ENCODE measurements around the gene DALRD3. TPM values are rescaled to one million over a fixed set of nuclear protein-coding genes. Genes with fewer than 3 reads are reported as not detected.
A peak's percentile ranks its signal among the peaks of the same experiment; 100 is the strongest.

The DALRD3 gene
- total RNA-seq, 1 experiment from 2014 or later = 64.6 TPM

GRCh38 chr3:49006408-49007067 lies 11.8 kb downstream of the DALRD3 start:
- no peak for DNase-seq (ENCODE audit: low read depth)

GRCh38 chr3:49005998-49006397 lies 12.4 kb downstream of the DALRD3 start:
- no peak for DNase-seq (ENCODE audit: low read depth)

GRCh38 chr3:49005303-49005680 lies 13.1 kb downstream of the DALRD3 start:
- DNase-seq (ENCODE audit: low read depth) = no peak

- no peak for DNase-seq (ENCODE audit: low read depth)
Measured at GRCh38 chr3:49004352-49005302, 13.8 kb downstream of the DALRD3 start.

- no peak for DNase-seq (ENCODE audit: low read depth)
Measured at GRCh38 chr3:49001155-49001554, 17.2 kb downstream of the DALRD3 start.

GRCh38 chr3:48999085-48999858 lies 19.1 kb downstream of the DALRD3 start:
- DNase-seq (ENCODE audit: low read depth) = no peak

- DNase-seq (ENCODE audit: low read depth) = no peak
Measured at GRCh38 chr3:48997714-48998637, 20.4 kb downstream of the DALRD3 start.

GRCh38 chr3:48997102-48997635 lies 21.2 kb downstream of the DALRD3 start:
- DNase-seq (ENCODE audit: low read depth) = no peak

GRCh38 chr3:48996640-48997039 lies 21.7 kb downstream of the DALRD3 start:
- no peak for DNase-seq (ENCODE audit: low read depth)

- no peak for DNase-seq (ENCODE audit: low read depth)
Measured at GRCh38 chr3:48993834-48994233, 24.5 kb downstream of the DALRD3 start.

GRCh38 chr3:48991851-48992545 lies 26.4 kb downstream of the DALRD3 start:
- no peak for DNase-seq (ENCODE audit: low read depth)

GRCh38 chr3:48990636-48991469 lies 27.5 kb downstream of the DALRD3 start:
- no peak for DNase-seq (ENCODE audit: low read depth)

GRCh38 chr3:48989796-48990635 lies 28.4 kb downstream of the DALRD3 start, which contains the start of gene P4HTM:
TSS of gene P4HTM (plus strand) at chr3:48990241. CDS start at chr3:48990257, 16 bp downstream.
- peak; percentile 93 for DNase-seq (ENCODE audit: low read depth)

GRCh38 chr3:48989126-48989795 lies 29.1 kb downstream of the DALRD3 start:
- no peak for DNase-seq (ENCODE audit: low read depth)

GRCh38 chr3:48985831-48986376 lies 32.5 kb downstream of the DALRD3 start:
- DNase-seq (ENCODE audit: low read depth) = no peak

- peak; percentile 45 for DNase-seq (ENCODE audit: low read depth)
Measured at GRCh38 chr3:48984663-48985062, 33.7 kb downstream of the DALRD3 start.

GRCh38 chr3:48983096-48983495 lies 35.3 kb downstream of the DALRD3 start:
- no peak for DNase-seq (ENCODE audit: low read depth)

Data from HT1080 (cell line).